WERI-Rb-1 (cell line): Measurements from ENCODE around the gene SPP2.

Experiments used
- DNase-seq: peaks from one replicate; pipeline ENCODE4 v3.0.0-alpha.2; 2020
- H3K27ac ChIP-seq: fragments of 250-450 bp; sonication (Bioruptor Pico); 2 replicates; pipeline ENCODE4 v1.5.1; 2020; ENCODE audit warnings: mild to moderate bottlenecking, moderate library complexity
- H3K27me3 ChIP-seq: fragments of 250-450 bp; sonication (Bioruptor Pico); 2 replicates; pipeline ENCODE4 v1.5.1; 2021; ENCODE audit warnings: mild to moderate bottlenecking, low read depth, moderate library complexity; ENCODE audit not compliant: insufficient read depth, severe bottlenecking
- H3K36me3 ChIP-seq: fragments of 250-450 bp; sonication (Bioruptor Pico); 2 replicates; pipeline ENCODE4 v1.5.1; 2020; ENCODE audit warnings: mild to moderate bottlenecking, moderate library complexity
- H3K4me3 ChIP-seq: 2 replicates; pipeline ENCODE4 v1.5.1; 2011; ENCODE audit warnings: low read depth, mild to moderate bottlenecking, control low read depth, low read length
- H3K9me3 ChIP-seq: fragments of 250-450 bp; sonication (Bioruptor Pico); 2 replicates; pipeline ENCODE4 v1.5.1; 2021; ENCODE audit warnings: mild to moderate bottlenecking, moderate library complexity; ENCODE audit not compliant: severe bottlenecking
- TF ChIP-seq, protein P1 (sequence below): IDR thresholded peaks from 2 replicates; pipeline ENCODE4 v1.5.1; 2011; ENCODE audit warnings: low read depth, mild to moderate bottlenecking, control low read depth, inconsistent platforms, low read length

SPP2 gene

DNA sequence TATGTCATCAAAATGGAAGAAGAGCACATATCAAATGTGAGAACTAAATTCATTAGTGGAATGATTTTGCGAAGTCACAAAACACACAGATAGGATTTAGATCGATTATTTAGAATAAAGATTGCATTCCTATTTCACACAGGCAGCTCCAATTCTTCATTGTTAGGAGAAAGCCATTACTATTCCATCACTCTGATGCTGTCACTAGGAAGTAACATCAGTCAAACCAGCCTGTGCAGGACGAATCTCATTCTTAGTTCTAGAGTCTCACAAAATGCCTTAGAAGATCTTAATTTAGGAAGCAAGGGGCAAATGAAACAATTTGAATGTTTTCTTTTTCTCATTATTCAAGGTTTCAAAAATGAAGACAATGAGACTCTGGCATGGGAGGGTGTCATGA, 44.0 kb upstream of the SPP2 start:
- H3K4me3 ChIP-seq, result no peak overlapping the region
- H3K27ac ChIP-seq, result no peak overlapping the region
- TF ChIP-seq, protein P1, sequence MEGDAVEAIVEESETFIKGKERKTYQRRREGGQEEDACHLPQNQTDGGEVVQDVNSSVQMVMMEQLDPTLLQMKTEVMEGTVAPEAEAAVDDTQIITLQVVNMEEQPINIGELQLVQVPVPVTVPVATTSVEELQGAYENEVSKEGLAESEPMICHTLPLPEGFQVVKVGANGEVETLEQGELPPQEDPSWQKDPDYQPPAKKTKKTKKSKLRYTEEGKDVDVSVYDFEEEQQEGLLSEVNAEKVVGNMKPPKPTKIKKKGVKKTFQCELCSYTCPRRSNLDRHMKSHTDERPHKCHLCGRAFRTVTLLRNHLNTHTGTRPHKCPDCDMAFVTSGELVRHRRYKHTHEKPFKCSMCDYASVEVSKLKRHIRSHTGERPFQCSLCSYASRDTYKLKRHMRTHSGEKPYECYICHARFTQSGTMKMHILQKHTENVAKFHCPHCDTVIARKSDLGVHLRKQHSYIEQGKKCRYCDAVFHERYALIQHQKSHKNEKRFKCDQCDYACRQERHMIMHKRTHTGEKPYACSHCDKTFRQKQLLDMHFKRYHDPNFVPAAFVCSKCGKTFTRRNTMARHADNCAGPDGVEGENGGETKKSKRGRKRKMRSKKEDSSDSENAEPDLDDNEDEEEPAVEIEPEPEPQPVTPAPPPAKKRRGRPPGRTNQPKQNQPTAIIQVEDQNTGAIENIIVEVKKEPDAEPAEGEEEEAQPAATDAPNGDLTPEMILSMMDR, result no peak

DNA sequence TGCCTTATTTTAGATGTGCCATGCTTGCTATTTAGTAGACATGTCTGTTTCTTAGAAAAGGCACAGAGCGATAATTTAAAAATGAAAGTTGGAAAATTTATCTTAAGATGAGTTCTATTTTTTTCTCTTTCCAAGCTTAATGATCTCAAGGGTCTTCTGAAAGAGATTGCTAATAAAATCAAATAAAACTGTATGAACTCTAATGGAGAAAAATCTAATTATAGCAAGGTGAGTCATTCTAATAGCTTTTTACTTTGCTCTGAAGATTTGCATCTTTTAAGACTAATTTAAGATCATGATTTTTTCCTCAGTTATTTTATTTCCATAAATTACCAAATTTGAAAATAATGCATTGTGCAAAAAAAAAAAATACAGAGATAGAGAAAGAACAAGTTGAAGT, 36.1 kb upstream of the SPP2 start:
- peaks cover 7% of the 10 kb centered on the region for H3K9me3 ChIP-seq
- no peak overlapping the region for H3K27ac ChIP-seq
- no peak for DNase-seq
- H3K27me3 ChIP-seq, result no peaks in the 10 kb centered on the region
- TF ChIP-seq, protein P1, result no peak
- no peaks in the 10 kb centered on the region for H3K36me3 ChIP-seq
- H3K4me3 ChIP-seq, result no peak overlapping the region

More for the DNA sequence above, 44.0 kb upstream of the SPP2 start:
- no peaks in the 10 kb centered on the region for H3K36me3 ChIP-seq
- no peaks in the 10 kb centered on the region for H3K27me3 ChIP-seq
- DNase-seq, result no peak
- peaks cover 7% of the 10 kb centered on the region for H3K9me3 ChIP-seq

DNA sequence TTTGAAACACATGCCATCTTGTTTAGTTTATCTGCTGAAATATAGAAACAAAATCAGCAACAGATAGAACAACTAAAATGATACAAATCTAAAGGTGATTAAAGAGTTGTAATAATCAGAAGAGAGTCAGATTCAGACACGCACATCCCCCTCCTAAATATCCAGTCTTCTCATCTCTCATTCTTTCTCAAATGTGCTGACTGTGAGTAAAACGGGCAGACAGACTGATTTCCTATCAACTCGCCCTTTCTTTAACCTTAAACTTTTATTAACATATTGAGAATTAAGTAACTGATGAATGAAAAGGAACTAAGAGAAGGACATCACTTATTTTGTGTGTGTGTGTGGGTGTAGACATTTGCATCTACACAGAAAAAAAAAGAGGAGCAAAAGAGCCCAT, 34.6 kb upstream of the SPP2 start:
- no peaks in the 10 kb centered on the region for H3K27me3 ChIP-seq
- peaks cover 7% of the 10 kb centered on the region for H3K9me3 ChIP-seq
- no peak for DNase-seq
- no peaks in the 10 kb centered on the region for H3K36me3 ChIP-seq
- no peak overlapping the region for H3K4me3 ChIP-seq
- H3K27ac ChIP-seq, result no peak overlapping the region
- TF ChIP-seq, protein P1, result no peak

DNA sequence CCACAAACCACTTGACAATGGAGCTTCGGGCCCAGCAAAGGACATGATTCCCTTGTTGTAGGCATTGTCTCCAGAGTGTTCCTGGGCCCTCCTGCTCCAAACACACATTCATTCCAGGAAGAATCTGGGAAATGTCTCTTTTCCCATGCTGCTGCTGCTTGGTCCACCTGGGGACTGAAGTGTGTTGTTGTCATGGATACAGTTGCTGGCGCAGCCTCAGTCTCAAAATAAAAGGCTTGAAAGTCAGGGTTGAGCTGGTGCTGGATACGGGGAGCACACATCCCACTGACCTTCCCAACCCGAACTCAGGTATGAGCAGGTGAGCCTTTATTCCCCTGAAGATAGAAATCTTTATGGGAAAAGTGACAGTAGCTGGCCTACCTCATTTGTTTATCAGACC, 30.6 kb upstream of the SPP2 start:
- DNase-seq, result no peak
- Histone ChIP-seq H3K27ac (no peak overlapping the region), H3K27me3 (no peaks in the 10 kb centered on the region), H3K4me3 (no peak overlapping the region), H3K9me3 (peaks cover 4% of the 10 kb centered on the region), H3K36me3 (no peaks in the 10 kb centered on the region)
- TF ChIP-seq, protein P1, result no peak

DNA sequence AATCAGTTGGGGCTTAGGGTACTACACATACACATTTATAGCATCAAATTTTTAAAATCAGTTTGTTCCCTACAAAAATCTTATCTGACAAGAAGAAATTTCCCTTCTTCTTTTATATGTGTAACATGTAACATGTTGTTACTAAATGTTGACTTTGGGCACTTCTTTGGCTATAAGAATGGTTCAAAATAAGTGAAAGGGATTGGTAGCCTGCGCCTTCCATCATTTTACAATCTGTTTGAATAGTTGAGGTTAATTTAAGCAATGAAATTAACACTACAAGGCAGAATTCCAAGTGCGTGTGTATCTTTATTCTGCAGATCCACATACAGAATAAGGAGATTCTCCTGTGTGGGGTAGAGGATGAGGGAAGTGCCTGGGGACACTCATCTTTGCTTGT, 30.2 kb upstream of the SPP2 start:
- no peaks in the 10 kb centered on the region for H3K27me3 ChIP-seq
- H3K36me3 ChIP-seq, result no peaks in the 10 kb centered on the region
- no peak for DNase-seq
- no peak overlapping the region for H3K27ac ChIP-seq
- no peak overlapping the region for H3K4me3 ChIP-seq
- peaks cover 4% of the 10 kb centered on the region for H3K9me3 ChIP-seq
- TF ChIP-seq, protein P1, result no peak

DNA sequence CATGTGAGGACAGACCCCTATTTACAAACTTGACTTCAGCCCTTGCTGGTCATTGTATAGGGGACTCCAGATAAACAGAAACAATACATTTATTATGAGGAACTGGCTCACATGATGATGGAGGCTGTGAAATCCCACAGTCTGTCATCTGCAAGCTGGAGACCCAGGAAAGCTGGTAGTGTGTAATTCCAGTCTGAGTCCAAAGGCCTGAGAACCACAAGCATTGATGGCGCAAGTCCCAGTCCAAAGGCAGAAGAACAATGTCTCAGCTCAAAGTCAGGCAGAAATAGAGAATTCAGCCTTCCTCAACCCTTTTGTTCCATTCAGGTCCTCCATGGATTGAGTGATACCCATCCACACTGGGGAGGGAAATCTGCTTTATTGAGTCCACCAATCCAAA, 28.1 kb upstream of the SPP2 start:
- TF ChIP-seq, protein P1, result no peak
- peaks cover 4% of the 10 kb centered on the region for H3K9me3 ChIP-seq
- DNase-seq, result no peak
- no peak overlapping the region for H3K27ac ChIP-seq
- no peaks in the 10 kb centered on the region for H3K27me3 ChIP-seq
- H3K4me3 ChIP-seq, result no peak overlapping the region
- no peaks in the 10 kb centered on the region for H3K36me3 ChIP-seq
